Body of pancreas (tissue), 4 donors: ENCODE results near the gene TAS2R60.
"Not testable (repeated sequence)": the region's sequence is repeated elsewhere in the genome, so short reads cannot be mapped to it uniquely, and the experiment has no call there.

Source experiments
- CTCF ChIP-seq, 7 experiments: fragments of 450-650 bp in 4 of 7; fragments of 200-600 bp in 3 of 7; sonication (generic) in 3 of 7; IDR thresholded peaks; one replicate each; pipeline ENCODE4 v1.5.1; 2016 to 2019; ENCODE audit warnings: antibody characterized with exemption in 7 of 7
- POLR2A ChIP-seq, 3 donors: fragments of 450-650 bp; IDR thresholded peaks; one replicate each; pipeline ENCODE4 v1.6.1; 2016; ENCODE audit warnings: antibody characterized with exemption in 3 of 3, mild to moderate bottlenecking in 2 of 3

GRCh38 chr7:143420624-143421023 lies 22.6 kb upstream of the TAS2R60 start:
- not testable (repeated sequence) for TF ChIP-seq POLR2A, CTCF (IDR thresholded peaks at IDR 0.05)
